GM21717 (cell line): ENCODE results near the gene MORC4.

Source experiments
- ATAC-seq: cut with Tn5 transposase; IDR thresholded peaks from one replicate; pipeline ENCODE4 v1.9.1; 2021; ENCODE audit warnings: mild to moderate bottlenecking, moderate library complexity; ENCODE audit not compliant: unreplicated experiment

Gene MORC4

DNA sequence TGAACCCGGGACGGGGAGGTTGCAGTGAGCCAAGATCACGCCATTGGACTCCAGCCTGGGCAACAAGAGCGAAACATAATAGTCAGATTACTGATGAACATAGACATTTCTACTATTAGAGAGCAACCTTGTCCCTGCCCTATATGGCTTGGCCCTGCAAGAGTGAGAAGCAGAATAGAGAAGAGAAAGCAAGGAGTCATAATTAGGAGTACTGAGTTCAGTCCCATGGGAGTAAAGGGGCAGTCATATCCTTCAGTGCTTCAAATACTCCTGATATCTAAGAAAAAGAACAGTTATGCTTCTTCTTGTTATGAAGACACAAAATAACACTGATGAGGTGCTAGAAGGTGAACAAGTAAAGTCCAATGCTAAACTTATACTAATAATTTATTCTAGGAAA lies 46.0 kb downstream of the MORC4 start:
- ATAC-seq: no peak

DNA sequence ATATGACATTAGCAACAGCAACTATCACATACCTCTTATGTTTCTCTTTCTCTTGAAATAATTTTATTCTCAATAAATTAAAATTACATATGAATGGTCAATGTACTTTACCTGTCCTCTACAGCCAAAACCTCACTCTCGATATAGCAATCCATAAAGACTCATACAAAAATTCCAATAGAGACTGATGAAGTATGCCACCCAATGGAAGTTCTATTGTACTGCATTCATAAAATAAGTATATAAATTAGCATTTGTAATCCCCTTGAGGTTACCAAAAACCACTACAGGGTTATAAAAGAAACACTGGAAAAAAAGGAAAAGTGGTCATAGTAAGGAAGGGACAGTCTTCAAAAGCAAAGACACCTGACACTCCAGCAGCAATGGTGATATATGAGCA lies 47.0 kb downstream of the MORC4 start:
- ATAC-seq: no peak

DNA sequence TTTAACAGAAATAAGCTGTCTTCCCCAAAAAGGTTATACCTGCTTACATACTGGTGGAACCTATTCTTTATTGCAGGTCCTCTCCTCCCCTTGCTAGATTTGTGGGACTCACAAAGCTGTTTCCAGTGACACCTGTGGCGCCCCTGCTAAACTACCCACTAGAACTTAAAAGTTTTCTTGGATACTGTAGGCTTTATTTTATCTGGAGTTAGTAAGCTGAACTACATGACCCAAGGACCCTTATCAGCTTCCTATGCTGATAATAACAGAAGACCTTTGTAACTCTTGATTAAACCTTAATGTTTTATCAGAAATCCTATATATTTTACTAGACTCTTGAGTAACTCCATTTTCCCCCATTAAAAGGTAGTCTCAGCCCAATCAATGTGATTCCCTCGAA lies 47.5 kb downstream of the MORC4 start:
- no peak for ATAC-seq

DNA sequence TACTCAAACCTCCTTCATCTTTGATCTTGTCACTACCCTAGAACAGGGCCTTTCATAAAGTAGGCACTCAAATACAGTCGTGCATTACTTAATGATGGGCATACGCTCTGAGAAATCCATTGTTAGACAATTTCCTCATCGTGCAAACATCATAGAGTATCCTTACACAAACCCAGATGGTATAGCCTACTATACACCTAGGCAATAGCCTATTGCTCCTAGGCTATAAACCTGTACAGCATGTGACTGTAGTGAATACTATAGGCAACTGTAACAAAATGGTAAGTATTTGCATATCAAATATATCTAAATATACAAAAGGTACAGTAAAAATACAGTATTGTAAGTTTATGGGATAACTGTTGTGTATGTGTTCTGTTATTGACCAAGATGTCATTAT lies 47.9 kb downstream of the MORC4 start:
- ATAC-seq: no peak

DNA sequence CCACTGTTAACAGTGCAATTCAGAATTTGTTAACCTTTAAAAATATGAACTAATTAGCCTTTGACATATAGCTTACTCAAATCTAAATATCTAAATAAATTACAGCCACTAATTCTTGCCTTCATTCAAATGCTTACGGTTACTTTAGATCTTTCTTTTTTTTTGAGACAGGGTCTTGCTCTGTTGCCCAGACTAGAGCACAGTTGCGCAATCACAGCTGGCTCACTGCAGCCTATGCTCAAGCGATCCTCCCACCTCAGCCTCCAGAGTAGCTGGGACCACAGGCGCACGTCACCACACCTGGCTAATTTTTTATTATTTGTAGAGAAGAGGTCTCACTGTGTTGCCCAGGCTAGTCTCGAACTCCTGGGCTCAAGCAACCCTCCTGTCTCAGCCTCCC lies 48.8 kb downstream of the MORC4 start:
- ATAC-seq: no peak

DNA sequence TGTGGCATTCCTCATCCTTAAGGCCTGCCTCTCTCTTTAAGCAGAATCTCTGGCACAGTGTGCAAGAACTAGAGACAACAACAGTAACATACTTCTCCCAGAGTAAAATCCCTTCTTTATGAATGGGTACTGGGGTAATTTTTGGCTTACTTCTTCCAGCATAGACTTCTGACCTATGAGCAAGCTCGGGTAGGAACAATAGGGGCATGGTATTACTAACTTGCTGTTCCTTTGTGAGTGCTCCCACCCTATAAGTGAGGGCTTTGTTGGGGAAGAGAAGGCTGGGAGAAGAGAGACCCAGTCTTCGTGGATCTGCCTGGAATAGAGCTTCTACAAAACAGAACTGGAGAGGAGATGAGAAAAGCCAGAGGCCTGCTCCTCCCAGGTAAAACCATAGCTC lies 49.6 kb downstream of the MORC4 start:
- no peak for ATAC-seq

DNA sequence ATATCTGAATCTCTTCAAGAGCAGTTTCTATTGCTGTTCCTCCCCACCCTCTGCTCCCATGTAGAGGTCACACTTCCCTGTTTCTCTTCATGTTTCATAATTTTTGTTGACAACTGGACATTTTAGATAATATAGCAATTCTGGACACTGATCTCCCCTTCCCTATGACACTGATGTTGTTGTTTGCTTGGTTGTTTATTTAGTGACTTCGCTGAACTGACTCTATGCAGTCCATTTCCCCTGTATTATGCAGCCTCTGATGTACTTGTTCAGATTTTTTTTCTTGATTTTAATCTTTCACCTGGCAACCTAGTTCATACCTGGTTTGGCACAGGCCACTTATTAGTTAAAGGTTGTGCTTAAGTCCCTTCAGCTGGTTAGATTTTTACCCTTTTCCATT lies 50.6 kb downstream of the MORC4 start:
- no peak for ATAC-seq

DNA sequence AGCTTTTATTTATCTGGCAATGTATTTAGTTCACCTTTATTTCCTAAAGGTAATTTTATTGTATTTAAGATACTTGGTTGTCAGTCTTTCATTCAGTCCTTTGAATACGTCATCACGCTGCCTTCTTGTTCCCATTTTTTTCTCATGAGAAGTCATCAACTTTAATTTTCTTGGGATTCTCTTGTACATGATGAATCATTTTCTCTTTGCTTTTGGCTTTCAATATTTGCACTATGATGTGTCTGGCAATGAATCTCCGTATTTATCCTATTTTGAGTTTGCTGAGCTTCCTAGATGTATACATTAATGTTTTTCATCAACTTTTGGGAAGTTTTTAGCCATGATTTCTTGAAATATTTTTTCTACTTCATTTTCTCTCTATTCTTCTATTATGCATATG lies 51.4 kb downstream of the MORC4 start:
- ATAC-seq: no peak

DNA sequence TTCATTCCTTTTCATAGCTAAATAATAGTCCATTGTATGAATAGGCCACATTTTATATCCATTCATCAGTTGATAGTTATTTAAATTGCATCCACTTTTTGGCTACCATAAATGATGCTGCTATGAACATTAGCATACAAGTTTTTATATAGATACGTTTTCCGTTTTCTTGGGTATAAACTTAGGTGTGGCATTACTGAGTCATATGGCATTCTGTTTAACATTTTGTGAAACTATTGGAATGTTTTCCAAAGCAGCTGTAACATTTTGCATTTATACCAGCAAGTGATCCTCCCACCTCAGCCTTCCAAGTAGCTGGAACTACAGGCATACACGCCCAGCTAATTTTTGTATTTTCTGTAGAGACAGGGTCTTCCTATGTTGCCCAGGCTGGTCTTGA lies 53.5 kb downstream of the MORC4 start:
- ATAC-seq: no peak

DNA sequence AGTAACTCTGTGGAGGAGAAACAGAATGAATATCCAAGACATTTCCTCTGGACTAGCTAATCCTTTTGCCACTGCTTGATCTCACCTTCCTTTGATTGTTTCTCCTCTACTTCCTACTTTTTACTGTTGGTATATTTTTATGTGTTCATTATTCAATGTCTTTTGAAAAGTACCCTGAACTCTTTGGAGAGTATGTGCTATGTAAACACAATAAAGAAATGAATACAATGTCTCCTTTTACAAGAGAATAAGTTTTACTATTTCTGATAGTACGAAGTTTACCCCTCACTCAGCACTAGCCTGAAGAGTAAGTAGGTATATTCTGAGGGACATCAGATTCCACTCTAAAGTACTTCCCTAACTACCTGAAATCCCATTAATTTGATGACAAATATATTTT lies 59.9 kb downstream of the MORC4 start:
- ATAC-seq: no peak

DNA sequence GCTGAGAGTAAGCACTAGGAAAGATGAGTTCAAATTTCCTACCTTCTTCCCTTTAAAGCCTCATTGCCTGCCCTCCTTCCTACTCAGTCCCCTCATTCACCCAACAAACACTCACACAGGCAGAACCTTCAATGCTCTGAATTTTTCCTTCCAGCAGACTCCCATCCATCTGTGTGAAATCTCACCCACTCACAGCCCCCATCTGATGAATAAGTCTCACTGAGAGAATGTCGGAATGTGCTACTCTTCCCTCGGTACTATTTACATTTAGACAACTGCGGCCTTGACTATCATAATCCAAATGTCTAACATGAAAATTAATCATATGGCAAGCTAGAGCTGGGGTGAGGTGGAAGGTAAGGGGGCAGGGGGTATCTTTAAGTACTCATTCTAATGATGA lies 60.4 kb downstream of the MORC4 start:
- no peak for ATAC-seq

DNA sequence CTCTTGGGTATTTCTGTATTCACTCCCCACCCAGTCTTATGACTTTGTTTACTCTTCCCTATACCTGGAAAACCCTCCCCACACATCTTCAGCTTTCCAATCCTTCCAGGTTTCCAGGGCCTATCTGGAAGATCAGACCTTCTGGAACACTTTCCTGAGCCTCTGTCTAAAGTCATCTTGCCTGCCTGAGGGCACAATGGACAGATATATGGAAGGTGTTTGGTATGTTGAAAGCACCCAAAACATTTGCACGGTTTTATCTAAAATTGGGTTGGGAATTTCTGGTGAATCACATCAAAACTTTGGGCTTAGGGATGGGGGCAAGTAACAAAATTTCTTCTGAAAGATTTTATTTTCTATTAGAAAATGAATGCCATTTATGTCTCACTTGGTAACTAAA lies 63.8 kb downstream of the MORC4 start:
- no peak for ATAC-seq

DNA sequence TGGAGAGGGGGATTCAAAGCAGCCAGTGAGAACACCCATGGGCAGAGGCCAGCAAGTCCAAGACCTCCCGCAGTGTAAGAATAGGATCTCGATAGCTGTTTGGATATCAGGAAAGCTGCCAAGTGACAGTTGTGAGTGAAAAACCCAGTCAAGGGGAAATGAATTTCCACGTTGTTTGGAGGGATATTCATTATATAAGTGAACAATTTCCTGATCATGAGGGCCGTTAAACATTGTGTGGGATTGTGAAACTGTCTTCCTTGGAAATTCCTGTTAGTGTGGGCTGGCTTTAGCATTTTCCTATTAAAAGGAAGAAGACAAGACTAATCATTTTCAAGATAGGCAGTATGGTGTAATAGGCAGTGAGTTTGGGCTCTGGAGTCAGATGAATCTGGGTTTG lies 64.8 kb downstream of the MORC4 start:
- no peak for ATAC-seq

DNA sequence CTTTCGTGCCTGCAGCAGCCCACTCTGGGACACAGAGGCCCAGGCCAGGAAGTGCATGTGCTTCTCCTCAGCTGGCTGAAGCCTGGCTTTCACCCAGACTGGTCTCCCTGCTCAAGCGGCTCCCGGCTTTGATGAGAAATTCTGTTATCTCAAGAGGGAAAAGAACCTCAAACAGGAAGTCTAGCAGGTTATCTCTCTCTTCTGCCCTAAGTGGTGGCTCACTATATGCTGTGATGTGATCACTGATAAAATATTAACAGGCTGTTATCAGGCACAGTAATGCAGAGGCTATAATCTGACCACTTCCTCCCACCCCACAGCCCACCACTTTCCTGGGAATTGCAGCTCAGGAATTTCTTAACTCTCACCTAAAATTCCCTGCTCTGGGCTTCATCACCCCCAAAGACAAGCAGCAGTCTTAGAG lies 66.5 kb downstream of the MORC4 start:
- no peak for ATAC-seq

DNA sequence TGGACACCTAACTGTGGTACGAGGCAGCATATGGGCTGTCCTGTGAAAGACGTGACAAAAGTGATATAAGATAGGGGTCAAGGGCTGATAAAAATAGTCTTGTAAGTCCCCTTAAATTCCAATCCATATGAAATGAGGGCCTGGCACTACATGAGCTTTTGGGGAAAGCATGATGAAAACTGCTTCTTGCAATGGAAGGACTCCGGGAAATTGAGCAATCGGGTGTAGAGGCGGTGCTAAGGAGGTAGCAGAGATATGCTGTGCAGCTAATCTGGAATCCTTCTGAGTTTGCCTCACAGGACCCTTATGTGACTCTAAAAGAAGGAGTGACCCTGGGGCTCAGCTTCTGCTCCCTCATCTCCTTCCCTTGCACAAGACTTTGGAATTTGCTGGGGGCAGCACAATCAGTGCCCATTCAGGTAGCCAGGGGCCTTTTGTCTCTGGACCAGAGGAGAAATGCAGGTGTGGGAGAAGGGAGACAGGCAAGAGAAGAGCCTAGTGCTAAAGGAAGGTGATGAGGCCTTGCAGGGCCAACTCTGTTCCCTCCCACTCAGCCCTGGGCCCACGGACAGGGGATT lies 67.0 kb downstream of the MORC4 start:
- no peak for ATAC-seq

DNA sequence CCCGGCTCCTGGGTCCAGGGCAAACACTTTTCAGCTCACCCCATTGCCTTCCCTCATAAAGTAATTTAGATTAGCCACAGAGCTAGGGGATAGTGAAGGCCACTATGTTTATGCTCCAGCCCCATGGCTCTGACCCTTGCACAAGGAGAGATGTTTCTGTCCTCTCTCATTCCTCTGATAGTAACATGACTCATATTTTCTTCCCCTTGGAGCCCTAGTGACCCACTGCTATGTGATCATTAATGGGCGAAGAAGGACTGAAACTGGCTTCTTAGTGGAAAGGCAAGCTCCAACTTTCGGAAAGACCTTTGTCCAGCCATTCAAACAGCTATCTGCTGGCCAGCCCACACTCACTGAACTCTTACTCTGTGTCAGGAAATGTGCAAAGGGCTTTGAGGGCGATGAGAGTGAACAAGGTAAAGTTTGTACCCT lies 67.5 kb downstream of the MORC4 start:
- ATAC-seq: no peak

DNA sequence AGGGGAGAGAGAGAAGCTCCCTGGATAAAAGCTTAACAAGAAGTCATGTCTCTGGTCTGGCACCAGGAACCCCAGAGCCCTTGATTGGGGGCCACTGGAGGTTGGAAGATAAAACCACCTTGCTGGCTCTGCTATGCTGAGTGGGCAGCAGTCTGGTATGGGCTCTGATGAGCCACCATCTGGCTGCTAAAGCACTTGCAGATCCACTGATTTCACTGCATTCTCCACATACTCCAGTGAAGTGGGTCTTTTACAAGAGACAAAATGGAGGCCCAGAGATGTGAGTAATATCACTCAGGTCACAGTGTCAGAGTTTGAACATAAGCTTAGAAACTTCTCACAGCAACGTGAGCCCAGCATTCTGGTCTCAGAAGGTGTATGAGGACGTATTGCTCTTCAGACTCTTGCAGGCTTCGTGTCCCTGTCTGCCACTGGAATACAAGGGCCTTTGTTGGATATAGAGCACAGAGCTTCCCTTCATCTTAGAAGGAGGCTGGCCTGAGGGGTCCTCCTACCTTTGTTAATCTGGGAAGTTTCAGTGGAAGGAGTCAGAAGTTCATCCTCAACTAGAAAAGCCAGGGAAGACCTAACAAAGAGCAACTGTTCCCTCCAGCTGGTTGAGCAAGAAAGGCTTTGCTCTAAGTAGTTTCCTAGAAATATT lies 68.1 kb downstream of the MORC4 start:
- ATAC-seq: no peak

DNA sequence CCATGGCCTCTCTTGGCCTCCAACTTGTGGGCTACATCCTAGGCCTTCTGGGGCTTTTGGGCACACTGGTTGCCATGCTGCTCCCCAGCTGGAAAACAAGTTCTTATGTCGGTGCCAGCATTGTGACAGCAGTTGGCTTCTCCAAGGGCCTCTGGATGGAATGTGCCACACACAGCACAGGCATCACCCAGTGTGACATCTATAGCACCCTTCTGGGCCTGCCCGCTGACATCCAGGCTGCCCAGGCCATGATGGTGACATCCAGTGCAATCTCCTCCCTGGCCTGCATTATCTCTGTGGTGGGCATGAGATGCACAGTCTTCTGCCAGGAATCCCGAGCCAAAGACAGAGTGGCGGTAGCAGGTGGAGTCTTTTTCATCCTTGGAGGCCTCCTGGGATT lies 71.8 kb downstream of the MORC4 start:
- ATAC-seq: no peak

DNA sequence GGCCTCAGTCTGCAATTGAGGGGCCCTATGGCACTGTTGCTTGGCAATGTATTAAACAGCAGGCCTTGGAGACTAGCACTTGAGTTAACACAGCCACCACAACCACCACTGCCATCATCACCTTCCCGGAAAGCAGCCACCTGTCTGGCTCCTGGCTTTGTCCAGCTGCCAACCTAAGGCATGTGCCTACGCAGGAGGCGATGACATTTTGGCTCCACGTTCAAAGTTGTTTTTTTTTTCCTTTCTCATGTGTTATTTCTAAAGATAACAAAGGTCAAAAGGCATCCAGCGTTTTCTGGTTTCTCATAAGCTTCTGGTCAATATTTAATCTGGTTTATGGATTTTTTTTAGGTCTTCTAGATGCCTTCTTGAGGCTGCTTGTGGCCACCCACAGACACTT lies 72.3 kb downstream of the MORC4 start:
- ATAC-seq: no peak

DNA sequence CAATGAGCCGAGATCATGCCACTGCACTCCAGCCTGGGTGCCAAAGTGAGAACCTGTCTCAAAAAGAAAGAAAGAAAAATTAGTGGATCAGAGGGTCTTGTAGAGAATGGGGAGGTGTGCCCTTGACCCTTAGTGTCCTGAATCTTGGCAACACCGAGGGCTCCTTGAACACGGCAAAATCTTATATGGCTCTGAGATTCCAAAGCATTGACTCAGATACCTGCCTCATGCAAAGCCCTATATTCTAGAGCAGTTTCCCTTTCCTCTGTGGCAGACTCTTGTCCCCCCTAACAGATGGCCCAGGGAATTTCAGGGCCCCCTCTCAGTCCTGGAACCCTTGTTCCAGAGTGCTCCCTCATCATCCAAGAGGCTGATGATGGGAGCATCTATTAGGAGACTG lies 73.0 kb downstream of the MORC4 start:
- no peak for ATAC-seq

DNA sequence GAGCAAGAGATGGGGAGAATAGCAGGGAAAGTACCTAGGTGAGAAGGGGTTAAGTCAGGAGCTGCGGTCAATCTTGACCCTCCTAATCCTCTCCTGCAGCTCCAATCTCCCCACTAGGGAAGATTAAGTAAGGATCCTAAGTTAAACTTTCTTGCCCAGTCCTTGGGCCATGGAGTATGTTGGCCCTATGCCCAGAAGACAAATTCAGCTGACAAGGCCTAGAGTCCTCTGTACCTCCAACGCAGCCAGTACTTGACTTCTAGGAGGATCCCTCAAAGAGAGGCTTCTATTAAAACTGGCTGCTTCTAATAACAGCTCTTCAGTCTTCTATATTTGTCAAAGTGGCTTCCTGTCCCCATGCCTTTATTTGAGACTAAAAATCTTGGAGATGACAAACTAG lies 78.4 kb downstream of the MORC4 start:
- no peak for ATAC-seq

DNA sequence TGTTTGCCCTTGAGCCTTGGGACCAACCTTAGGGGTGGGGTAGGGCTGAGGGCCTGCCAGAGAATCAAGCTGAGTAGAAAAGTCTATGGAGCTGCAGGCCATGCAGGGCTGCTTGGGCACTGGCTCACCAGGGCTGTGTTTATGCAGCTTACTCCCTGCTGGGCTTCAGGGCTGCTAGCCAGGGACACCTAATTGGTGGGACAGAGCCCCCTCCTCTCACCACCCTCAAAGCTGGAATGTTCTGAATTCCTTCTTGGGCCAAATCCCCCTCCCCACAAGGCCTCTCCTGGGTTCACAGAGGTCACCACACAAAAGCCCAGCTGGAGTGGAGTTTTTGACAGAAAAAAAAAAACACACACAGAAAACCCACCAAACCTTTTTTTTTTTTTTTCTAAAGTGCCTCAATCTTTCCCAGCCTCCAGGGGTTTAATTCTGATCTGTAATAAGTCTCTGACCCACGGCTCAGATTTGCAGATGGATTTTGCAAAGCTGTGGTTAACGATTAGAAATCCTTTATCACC lies 80.0 kb downstream of the MORC4 start, which contains the start of gene CLDN2:
Gene CLDN2, plus strand, starts transcription at position 471 of the 521 bp plus-strand sequence. CDS start 7,827 bp downstream, outside the sequence.
- ATAC-seq: no peak
